Hematopoietic multipotent progenitor cell treated with erythropoietin and hydrocortisone succinate and interleukin-3 and kit ligand, for 8 days (in vitro differentiated cells): ENCODE measurements around the gene TCF7L1.

ENCODE experiments used
- DNase-seq: peaks from one replicate; pipeline ENCODE4 v3.0.0-alpha.2; 2015

The TCF7L1 gene

GRCh38 chr2:85165088-85165690 is 32.0 kb downstream of the TCF7L1 start:
- DNase-seq = no peak

DNA sequence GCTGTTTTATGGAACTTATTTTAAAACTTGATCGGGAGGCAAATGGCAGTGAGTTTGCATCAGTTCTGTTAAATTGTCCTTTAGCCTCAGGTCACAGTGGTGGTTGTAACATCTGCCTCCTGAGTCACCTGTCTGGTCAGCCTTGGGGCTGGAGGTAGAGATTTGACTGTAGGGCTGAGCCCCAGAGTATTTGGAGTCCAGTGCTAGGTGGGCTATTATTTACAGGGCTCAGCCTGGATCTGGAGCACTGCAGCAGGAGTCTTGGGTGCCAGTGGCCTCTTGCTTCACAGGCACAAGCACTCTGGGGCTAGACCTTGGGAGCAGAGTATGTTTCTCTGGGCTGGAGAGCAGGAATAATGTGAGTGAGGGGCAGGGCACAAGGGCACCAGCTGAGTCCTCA is 32.8 kb downstream of the TCF7L1 start:
- no peak for DNase-seq

- DNase-seq = no peak
These were observed 34.3 kb downstream of the TCF7L1 start for GRCh38 chr2:85167479-85167878.

GRCh38 chr2:85168942-85169341 is 35.8 kb downstream of the TCF7L1 start:
- DNase-seq = no peak

DNA sequence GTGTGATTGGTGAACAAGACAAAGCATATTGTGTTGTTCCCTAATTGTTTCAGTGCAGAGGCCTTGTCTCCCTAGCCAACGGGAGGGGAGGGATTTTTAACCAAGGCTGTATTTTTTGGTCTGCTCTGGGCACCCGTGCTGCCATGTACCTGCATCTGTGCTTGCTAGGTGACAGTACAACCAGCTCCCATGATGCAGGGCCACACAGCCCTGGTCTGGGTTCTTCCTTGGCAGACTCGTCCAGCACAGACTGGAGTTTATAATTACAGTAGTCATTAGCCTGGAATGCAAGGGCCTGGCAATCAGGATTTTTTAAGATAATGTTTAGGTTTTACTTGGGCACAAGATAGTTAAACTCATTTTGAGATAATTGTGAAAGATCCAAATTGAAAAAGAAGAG is 36.4 kb downstream of the TCF7L1 start:
- no peak for DNase-seq

GRCh38 chr2:85170938-85171475 is 37.8 kb downstream of the TCF7L1 start:
- no peak for DNase-seq

DNA sequence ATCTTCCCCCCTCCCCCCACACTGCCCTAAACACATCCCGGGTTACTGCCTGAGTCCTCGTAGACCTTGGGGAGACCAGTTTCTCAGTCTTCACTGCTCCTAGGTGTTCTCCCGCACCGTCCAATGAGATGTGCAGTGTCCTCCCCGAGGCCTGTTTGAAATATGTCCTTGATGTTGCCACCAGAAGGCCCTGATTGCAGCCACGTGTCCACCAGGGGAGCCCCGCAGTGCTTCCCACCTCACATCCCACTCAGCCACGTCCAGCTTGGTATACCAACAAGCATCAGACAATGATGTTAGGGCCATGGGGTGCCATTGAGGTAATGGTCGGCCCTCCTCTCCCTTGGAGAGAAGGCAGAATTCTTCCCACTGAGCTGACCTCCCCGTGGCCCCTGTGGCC is 38.7 kb downstream of the TCF7L1 start:
- no peak for DNase-seq

GRCh38 chr2:85173909-85174308 is 40.7 kb downstream of the TCF7L1 start:
- no peak for DNase-seq

GRCh38 chr2:85174943-85175342 is 41.8 kb downstream of the TCF7L1 start:
- DNase-seq = no peak

GRCh38 chr2:85175369-85176299 is 42.4 kb downstream of the TCF7L1 start:
- no peak for DNase-seq

DNA sequence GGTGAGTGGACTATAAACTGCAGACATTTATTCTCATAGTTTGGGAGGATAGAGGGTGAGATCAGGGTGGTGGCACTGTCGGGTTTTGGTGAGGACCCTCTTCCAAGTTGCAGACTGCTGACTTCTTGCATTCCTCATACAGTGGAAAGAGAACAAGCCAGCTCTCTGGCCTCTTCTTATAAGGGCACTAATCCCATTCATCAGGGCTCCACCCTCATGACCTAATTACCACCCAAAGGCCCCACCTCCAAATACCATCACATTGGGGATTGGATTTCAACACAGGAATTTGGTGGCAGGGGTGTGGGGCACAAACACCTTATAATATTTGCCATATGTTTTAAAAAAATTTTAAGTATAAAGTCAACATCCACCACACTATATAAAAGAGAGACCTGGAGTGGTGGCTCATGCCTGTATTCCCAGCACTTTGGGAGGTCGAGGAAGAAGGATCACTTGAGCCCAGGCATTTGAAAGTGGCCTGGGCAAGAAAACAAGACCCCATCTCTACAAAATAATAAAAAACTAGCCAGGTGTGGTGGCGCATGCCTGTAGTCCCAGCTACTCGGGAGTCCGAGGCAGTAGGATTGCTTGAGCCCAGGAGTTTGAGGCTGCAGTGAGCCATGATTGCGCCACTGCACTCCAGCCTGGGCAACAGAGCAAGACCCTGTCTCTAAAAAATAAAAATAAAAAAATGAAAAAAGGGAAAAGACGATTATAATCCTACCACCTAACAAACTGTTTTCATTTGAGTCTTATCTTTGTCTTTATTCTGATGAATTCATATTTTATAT is 44.0 kb downstream of the TCF7L1 start:
- no peak for DNase-seq

- no peak for DNase-seq
These were observed 45.0 kb downstream of the TCF7L1 start for GRCh38 chr2:85178154-85178553.

DNA sequence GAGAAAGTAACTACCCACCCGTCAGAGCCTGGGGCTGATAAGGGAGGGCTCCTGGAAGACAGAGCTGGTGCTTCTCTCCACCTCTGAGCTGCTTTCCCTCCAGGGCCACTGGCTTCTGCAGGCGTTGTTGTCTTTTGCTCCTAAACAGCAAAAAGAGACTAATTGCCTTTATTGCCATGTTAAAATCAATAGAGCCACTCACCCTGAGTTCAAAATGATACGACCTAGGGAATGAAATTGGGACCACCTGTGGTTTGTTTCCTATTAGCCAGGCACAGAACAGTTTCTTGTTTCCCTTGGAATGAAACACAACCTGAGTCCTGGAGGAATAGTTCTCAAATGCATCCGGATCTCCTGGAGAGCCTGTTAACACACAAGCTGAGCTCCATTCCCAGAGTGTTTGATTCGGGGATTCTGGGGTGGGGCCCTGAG is 45.8 kb downstream of the TCF7L1 start:
- no peak for DNase-seq

GRCh38 chr2:85179541-85179940 is 46.3 kb downstream of the TCF7L1 start:
- no peak for DNase-seq

- DNase-seq = no peak
These were observed 47.3 kb downstream of the TCF7L1 start for GRCh38 chr2:85180322-85181133.

- no peak for DNase-seq
These were observed 48.0 kb downstream of the TCF7L1 start for GRCh38 chr2:85181134-85181631.

GRCh38 chr2:85181844-85182456 is 48.8 kb downstream of the TCF7L1 start:
- DNase-seq = no peak

DNA sequence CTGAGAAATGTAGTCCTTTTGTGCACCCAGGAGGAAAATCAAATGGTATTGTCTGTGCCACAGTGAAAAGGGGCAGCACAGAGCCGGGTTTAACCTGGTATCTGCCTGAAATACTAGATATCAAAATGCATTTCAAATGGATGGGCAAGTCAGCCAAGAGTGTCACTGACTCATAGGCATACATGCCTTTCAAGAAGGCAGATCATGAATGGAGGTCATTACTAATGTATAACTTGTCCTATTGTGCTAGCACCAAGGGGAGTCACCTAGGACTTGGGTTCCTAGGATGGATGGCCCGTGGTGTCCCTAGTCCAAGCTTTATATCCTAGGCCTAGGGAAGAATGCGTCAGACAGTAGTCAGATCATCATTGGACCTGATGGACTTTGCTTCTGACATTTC is 49.9 kb downstream of the TCF7L1 start:
- DNase-seq = no peak

- DNase-seq = no peak
These were observed 50.3 kb downstream of the TCF7L1 start for GRCh38 chr2:85183479-85183878.

GRCh38 chr2:85184231-85184630 is 51.0 kb downstream of the TCF7L1 start:
- DNase-seq = no peak

GRCh38 chr2:85184990-85185389 is 51.8 kb downstream of the TCF7L1 start:
- no peak for DNase-seq
